DND-41 (cell line): ENCODE results near the gene CSNK2A1.

Experiments
- ATAC-seq: fragments of 200-7000 bp; cut with Tn5 transposase; 3 replicates; pipeline ENCODE4 v1.9.1; 2021; ENCODE audit warnings: low read depth; ENCODE audit not compliant: insufficient read depth
- DNase-seq: peaks from one replicate; pipeline ENCODE4 v3.0.0-alpha.2; 2020
- H2AFZ ChIP-seq: 2 replicates; pipeline ENCODE4 v1.6.0; 2012; ENCODE audit warnings: low read depth, low read length
- H3K27ac ChIP-seq: 2 replicates; pipeline ENCODE4 v1.5.1; 2012; ENCODE audit warnings: low read length, inconsistent platforms
- H3K27me3 ChIP-seq: fragments of 200-600 bp; sonication (generic); 2 replicates; pipeline ENCODE4 v1.6.0; 2012; ENCODE audit warnings: low read length, mild to moderate bottlenecking, inconsistent platforms; ENCODE audit not compliant: insufficient read depth, poor library complexity
- H3K36me3 ChIP-seq: 2 replicates; pipeline ENCODE4 v1.5.1; 2012; ENCODE audit warnings: low read length, inconsistent platforms; ENCODE audit not compliant: insufficient read depth
- H3K4me1 ChIP-seq: 2 replicates; pipeline ENCODE4 v1.5.1; 2012; ENCODE audit warnings: mild to moderate bottlenecking, low read length; ENCODE audit not compliant: insufficient read depth
- H3K4me2 ChIP-seq: 2 replicates; pipeline ENCODE4 v1.6.0; 2012; ENCODE audit warnings: mild to moderate bottlenecking, moderate library complexity, low read length, inconsistent platforms; ENCODE audit not compliant: insufficient read depth
- H3K4me3 ChIP-seq, 2 experiments: fragments of 200-600 bp in 1 of 2; shearing (Covaris generic) in 1 of 2; 2 replicates each; pipeline ENCODE4 v1.5.1; 2012 to 2016; ENCODE audit warnings: inconsistent platforms in 2 of 2, low read length in 2 of 2, mild to moderate bottlenecking in 2 of 2, low read depth in 1 of 2, moderate library complexity in 1 of 2
- H3K79me2 ChIP-seq: 2 replicates; pipeline ENCODE4 v1.6.0; 2012; ENCODE audit warnings: low read length, inconsistent platforms; ENCODE audit not compliant: insufficient read depth
- H3K9ac ChIP-seq: 2 replicates; pipeline ENCODE4 v1.6.0; 2012; ENCODE audit warnings: low read depth, mild to moderate bottlenecking, inconsistent platforms, low read length, moderate library complexity
- H3K9me3 ChIP-seq: 2 replicates; pipeline ENCODE4 v1.5.1; 2012; ENCODE audit warnings: low read length, moderate library complexity, mild to moderate bottlenecking, inconsistent platforms; ENCODE audit not compliant: insufficient read depth, severe bottlenecking
- H4K20me1 ChIP-seq: 2 replicates; pipeline ENCODE4 v1.6.0; 2012; ENCODE audit warnings: low read length; ENCODE audit not compliant: insufficient read depth
- CTCF ChIP-seq: IDR thresholded peaks from 2 replicates; pipeline ENCODE4 v1.5.1; 2012; ENCODE audit warnings: borderline replicate concordance, low read length, moderate library complexity, mild to moderate bottlenecking; ENCODE audit not compliant: poor library complexity, severe bottlenecking; ENCODE audit errors: extremely low read depth
- EZH2 ChIP-seq: IDR thresholded peaks from 3 replicates; pipeline ENCODE4 v1.6.1; 2012; ENCODE audit warnings: borderline replicate concordance, low read depth, mild to moderate bottlenecking, moderate library complexity, low read length, inconsistent platforms; ENCODE audit not compliant: severe bottlenecking

The CSNK2A1 gene

DNA sequence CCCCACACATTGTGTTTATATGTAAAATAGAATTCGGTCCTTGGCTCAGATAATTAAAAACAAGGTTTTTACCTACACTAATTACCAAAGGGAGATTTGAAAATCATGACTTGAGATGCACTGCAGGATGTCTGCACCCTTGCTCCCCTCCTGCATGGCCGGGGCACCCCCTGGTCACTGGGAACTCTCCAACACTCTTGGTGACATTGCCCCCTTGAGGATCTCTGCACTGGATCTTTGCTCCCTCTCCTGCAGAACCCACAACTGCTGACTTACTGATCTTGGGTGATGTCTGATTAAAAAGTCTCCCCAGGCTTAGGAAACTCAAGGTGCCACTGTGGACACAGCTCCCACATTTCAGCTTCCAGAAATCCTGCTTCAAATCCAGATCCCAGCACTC lies 17.1 kb upstream of the CSNK2A1 start:
- no peak for DNase-seq
- no peak for ATAC-seq
- no peak overlapping the region for H3K9ac ChIP-seq
- H3K36me3 ChIP-seq: no peaks in the 10 kb centered on the region
- no peak for TF ChIP-seq EZH2
- no peak for TF ChIP-seq CTCF
- H2AFZ ChIP-seq: no peak overlapping the region
- H3K27ac ChIP-seq: no peak overlapping the region
- H3K4me2 ChIP-seq: no peak overlapping the region
- no peak overlapping the region for H3K4me3 ChIP-seq
- no peaks in the 10 kb centered on the region for H3K9me3 ChIP-seq
- no peaks in the 10 kb centered on the region for H4K20me1 ChIP-seq
- no peaks in the 10 kb centered on the region for H3K79me2 ChIP-seq
- peaks cover 15% of the 10 kb centered on the region for H3K27me3 ChIP-seq
- no peaks in the 10 kb centered on the region for H3K4me1 ChIP-seq

DNA sequence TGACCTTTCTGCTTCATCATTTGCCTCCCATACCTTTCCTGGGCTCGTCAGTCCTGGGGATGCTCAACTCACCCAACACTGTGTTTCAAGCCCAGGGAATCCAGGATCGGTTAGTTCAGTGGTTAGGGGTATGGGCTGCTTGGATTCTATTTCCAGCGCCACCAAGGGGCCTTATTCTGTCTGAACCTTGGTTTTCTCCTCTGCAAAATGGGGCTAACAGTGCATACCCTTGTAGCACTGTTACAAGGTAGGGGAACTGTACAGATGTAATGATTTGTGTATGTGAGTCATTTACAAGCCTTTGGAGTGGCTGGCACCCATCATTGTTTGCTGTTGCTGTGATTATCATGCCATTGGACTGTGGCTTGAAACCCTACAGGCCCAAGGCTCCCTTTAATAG lies 14.5 kb upstream of the CSNK2A1 start:
- H4K20me1 ChIP-seq: no peaks in the 10 kb centered on the region
- DNase-seq (no peak), ATAC-seq (no peak)
- no peaks in the 10 kb centered on the region for H3K79me2 ChIP-seq
- H3K4me2 ChIP-seq: no peak overlapping the region
- TF ChIP-seq CTCF: no peak
- no peak for TF ChIP-seq EZH2
- no peak overlapping the region for H3K4me3 ChIP-seq
- H3K9ac ChIP-seq: no peak overlapping the region
- no peak overlapping the region for H3K27ac ChIP-seq
- H2AFZ ChIP-seq: no peak overlapping the region
- H3K36me3 ChIP-seq: no peaks in the 10 kb centered on the region
- H3K27me3 ChIP-seq: peaks cover 19% of the 10 kb centered on the region
- H3K4me1 ChIP-seq: no peaks in the 10 kb centered on the region
- H3K9me3 ChIP-seq: no peaks in the 10 kb centered on the region

GRCh38 chr20:556984-557383 lies 13.4 kb upstream of the CSNK2A1 start:
- Histone ChIP-seq H3K9ac (no peak overlapping the region), H3K4me1 (no peaks in the 10 kb centered on the region), H3K36me3 (no peaks in the 10 kb centered on the region), H3K27ac (no peak overlapping the region), H3K79me2 (no peaks in the 10 kb centered on the region), H4K20me1 (no peaks in the 10 kb centered on the region), H3K4me2 (no peak overlapping the region), H3K9me3 (no peaks in the 10 kb centered on the region), H3K4me3 (no peak overlapping the region), H2AFZ (no peak overlapping the region), H3K27me3 (peaks cover 23% of the 10 kb centered on the region)
- no peak for TF ChIP-seq CTCF
- TF ChIP-seq EZH2: no peak
- ATAC-seq (no peak), DNase-seq (no peak)

DNA sequence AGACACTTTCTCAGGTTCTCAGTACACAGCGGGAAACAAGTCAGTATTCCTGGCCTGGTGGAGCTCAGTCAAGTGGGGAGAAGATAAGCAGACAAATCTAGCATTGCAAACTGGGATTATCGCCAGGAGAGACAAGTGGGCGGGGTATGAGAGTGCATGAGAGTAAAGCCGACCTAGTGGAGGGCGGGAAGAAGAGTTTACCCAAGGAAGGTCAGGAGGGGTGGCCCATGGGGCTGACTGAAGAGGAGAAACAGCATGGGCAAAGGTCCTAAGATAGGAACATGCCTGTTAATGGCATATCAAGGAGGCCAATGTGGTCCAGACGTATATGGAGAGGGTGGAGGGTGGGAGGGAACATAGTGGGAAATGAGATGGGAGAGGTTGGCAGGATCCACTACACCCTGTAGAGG lies 12.4 kb upstream of the CSNK2A1 start:
- Histone ChIP-seq H3K36me3 (no peaks in the 10 kb centered on the region), H3K4me1 (no peaks in the 10 kb centered on the region), H3K79me2 (no peaks in the 10 kb centered on the region), H3K4me2 (no peak overlapping the region), H3K9ac (no peak overlapping the region), H4K20me1 (no peaks in the 10 kb centered on the region), H3K27ac (no peak overlapping the region), H2AFZ (no peak overlapping the region), H3K4me3 (no peak overlapping the region), H3K9me3 (no peaks in the 10 kb centered on the region), H3K27me3 (peaks cover 30% of the 10 kb centered on the region)
- ATAC-seq (no peak), DNase-seq (no peak)
- TF ChIP-seq EZH2 (no peak), CTCF (no peak)
